ENCODE results near the gene RADIL.

GRCh38 chr7:4884164-4884563 is 648 bp upstream of the RADIL start:
- TF ChIP-seq SRSF9 (IDR thresholded peaks at IDR 0.05; ENCODE audit: borderline replicate concordance, low read depth, low read length) (no peak), FOXM1 (IDR thresholded peaks at IDR 0.05; ENCODE audit: low read depth) (no peak), FOXM1 (CRISPR knock-in tag; IDR thresholded peaks at IDR 0.05; ENCODE audit: low read depth) (no peak)
